Stimulated activated CD4-positive, alpha-beta T cell treated with anti-CD3 and anti-CD28 coated beads, Interleukin-4, amount 100 ng/mL, for 48 hours (primary cell): ENCODE results near the gene IL2RA.
"Not testable (repeated sequence)": the region's sequence is repeated elsewhere in the genome, so short reads cannot be mapped to it uniquely, and the experiment has no call there.

ENCODE experiments used
- DNase-seq, 2 donors: peaks; one replicate each; pipeline ENCODE4 v3.0.0-alpha.2; 2020; ENCODE audit warnings: low read depth in 2 of 2

Gene IL2RA

GRCh38 chr10:6062101-6062771 lies at the start of gene IL2RA:
Gene IL2RA (minus strand): TSS chr10:6062367. CDS start chr10:6062151, 216 bp downstream.
- peak; percentile 61 to 76 for DNase-seq

- no peak for DNase-seq
These were observed 48.0 kb upstream of the IL2RA start for GRCh38 chr10:6110136-6110535.

- no peak for DNase-seq
These were observed 47.2 kb upstream of the IL2RA start for GRCh38 chr10:6109444-6109775.

GRCh38 chr10:6108631-6109443 lies 46.7 kb upstream of the IL2RA start:
- DNase-seq, result no peak

GRCh38 chr10:6108072-6108471 lies 45.9 kb upstream of the IL2RA start:
- no peak for DNase-seq

- DNase-seq, result not testable (repeated sequence)
These were observed 45.4 kb upstream of the IL2RA start for GRCh38 chr10:6107616-6108015.

- no peak for DNase-seq
These were observed 41.4 kb upstream of the IL2RA start for GRCh38 chr10:6103591-6103990.

- DNase-seq, result no peak
These were observed 40.0 kb upstream of the IL2RA start for GRCh38 chr10:6102128-6102527.

GRCh38 chr10:6101181-6101580 lies 39.0 kb upstream of the IL2RA start:
- DNase-seq, result no peak

- no peak for DNase-seq
These were observed 38.2 kb upstream of the IL2RA start for GRCh38 chr10:6100370-6100769.

- no peak for DNase-seq
These were observed 36.0 kb upstream of the IL2RA start for GRCh38 chr10:6098156-6098555.

GRCh38 chr10:6097063-6097462 lies 34.9 kb upstream of the IL2RA start:
- DNase-seq, result no peak

- DNase-seq, result no peak
These were observed 33.8 kb upstream of the IL2RA start for GRCh38 chr10:6095810-6096570.

- no peak for DNase-seq
These were observed 30.6 kb upstream of the IL2RA start for GRCh38 chr10:6092731-6093130.

GRCh38 chr10:6091630-6092029 lies 29.5 kb upstream of the IL2RA start:
- DNase-seq, result no peak

- no peak for DNase-seq
These were observed 27.4 kb upstream of the IL2RA start for GRCh38 chr10:6089334-6090219.

- peak; percentile 94 to 97 for DNase-seq
These were observed 26.7 kb upstream of the IL2RA start, which contains the start of gene RBM17 for GRCh38 chr10:6088721-6089333. Gene RBM17 (plus strand): TSS chr10:6089034. CDS start chr10:6097066, 8,032 bp downstream.

GRCh38 chr10:6086375-6087233 lies 24.4 kb upstream of the IL2RA start:
- DNase-seq, result peak; percentile 82 to 88

GRCh38 chr10:6083523-6084475 lies 21.6 kb upstream of the IL2RA start:
- peak in 1 of 2 donors; percentile 71 for DNase-seq
